GM19351 (cell line): ENCODE data around the gene DNAJB14.

ENCODE experiments used
- ATAC-seq: cut with Tn5 transposase; IDR thresholded peaks from one replicate; pipeline ENCODE4 v1.9.1; 2021; ENCODE audit warnings: mild to moderate bottlenecking, moderate library complexity; ENCODE audit not compliant: unreplicated experiment

Gene DNAJB14

DNA sequence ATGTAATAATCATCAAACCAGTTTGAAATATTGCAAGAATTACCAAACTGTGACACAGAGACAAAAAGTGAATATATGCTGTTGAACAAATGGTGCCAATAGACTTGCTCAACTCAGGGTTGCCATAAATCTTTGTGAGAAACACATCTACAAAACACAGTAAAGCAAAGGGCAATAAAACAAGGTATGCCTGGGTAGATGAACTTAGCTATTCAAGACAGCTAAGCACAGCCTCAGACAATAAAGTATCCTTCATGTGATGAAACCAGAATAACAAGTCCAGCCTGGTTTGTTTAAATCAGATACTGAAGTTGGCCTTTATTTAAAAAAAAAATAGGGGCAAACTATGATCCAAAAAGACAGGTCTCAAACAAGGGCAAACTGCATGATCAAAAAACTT is 71.3 kb downstream of the DNAJB14 start:
- no peak for ATAC-seq

DNA sequence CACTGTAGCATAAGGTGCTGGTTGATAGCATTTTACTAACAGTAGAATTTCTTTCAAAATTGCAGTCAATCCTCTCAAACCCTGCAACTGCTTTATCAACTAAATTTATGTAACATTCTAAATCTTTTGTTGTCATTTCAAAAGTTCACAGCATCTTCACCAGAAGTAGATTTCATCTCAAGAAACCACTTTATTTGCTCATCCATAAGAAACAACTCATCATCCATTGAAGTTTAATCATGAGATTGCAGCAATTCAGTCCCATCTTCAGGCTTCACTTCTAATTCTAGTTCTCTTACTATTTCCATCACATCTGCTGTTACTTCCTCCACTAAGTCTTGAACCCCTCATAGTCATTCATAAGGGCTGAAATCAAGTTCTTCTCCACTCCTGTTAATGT is 73.8 kb downstream of the DNAJB14 start:
- ATAC-seq, result no peak

DNA sequence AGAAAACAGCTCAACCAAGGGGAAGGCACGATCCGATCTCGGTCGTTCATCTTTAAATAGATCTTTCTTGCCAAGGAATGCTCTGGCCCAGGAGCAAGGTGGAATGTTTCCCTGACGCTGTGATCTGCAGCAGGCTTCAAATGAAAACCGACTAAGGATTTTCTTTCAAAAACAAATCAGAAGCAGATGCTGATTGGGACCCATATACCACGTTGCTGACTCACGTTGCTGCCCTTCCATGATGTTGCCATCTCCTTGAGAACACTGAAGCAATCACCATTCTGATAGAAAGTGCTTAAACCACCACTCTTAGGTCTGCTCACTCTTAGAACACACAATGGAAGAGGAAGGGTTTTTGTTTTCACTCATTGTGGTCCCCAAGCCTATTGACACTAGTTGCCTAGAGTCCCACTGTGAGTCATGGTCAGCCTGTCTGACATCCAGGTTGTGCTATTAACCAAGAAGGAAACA is 78.3 kb downstream of the DNAJB14 start:
- ATAC-seq, result no peak

DNA sequence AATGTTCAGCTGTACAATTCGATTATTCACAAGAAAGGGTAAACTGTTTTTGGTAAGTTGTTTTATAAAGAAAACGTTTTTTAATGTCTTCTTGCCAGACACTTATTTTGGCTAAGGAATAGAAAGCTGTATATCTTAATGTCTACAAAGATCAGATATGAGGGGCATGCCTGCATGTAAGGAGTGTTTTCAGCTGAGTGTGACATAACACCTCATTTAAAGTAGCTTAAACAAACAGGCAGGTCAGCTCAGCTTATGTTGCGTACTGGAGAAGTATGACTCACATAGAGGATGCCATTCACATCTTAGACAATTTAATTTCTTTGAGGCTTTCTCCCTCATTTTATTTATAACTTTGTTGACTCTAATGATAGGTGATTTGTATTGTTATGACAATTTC is 82.6 kb downstream of the DNAJB14 start:
- ATAC-seq, result no peak

- peak; percentile 67 for ATAC-seq
Measured at GRCh38 chr4:99861120-99861905, 85.1 kb downstream of the DNAJB14 start.

- no peak for ATAC-seq
Measured at GRCh38 chr4:99860521-99860920, 85.9 kb downstream of the DNAJB14 start.

DNA sequence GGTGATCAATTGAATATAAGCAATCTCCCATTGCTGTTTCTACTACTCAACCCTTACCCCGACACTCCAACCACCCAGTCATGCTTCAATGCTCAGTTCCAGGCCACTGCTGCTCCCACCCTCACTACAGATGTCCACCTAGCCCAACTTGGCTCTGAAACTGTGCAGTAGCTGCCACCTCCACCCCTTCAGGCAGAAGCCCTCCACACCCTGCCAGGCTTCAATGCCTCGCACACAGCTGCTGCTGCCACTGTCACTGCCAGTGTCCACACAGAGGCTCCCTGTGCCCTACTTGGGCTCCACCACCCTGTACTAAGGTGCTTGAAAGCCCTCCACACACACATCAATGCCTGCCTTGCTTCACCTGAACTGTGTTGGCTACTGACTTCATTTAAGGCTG is 86.8 kb downstream of the DNAJB14 start:
- ATAC-seq, result peak; percentile 35

DNA sequence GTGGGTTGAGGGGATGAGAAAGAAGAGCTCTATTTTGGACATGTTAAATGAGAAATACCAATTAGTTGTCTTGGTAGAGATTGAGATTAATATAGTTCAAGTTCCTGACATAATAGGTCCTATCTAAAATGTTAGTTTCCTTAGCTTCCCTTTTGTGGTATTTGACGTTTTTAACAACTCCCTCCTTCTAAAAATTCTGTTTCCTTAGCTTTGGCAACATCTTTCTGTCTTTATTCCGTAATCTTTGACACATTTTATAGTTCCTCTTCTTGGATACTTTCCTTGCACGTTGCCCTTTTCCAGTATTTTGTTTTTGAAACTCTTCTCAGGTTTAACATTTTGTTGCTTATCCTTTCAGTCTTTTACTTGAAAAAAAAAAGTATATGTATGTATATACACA is 89.1 kb downstream of the DNAJB14 start:
- ATAC-seq, result no peak

DNA sequence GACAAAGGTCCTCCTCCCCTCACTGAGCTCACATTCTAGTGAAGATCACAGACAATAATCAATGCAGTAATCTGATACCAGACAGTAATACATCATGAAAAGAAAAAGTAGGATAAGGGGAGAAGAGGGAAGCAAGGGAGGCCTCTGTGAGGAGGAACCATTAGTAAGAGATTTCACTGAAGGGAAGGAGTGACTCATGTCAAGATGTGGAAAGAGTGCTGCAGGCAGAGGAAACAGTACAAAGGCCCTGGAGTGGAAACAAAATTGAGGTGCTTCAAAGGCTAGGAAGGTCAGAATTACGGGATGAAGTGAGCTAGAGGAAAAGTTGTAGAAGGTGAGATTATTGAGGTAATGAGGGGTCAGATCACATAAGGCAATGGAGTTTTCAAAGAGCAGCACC is 90.3 kb downstream of the DNAJB14 start:
- ATAC-seq, result no peak

- ATAC-seq, result peak; percentile 47
Measured at GRCh38 chr4:99855678-99856077, 90.7 kb downstream of the DNAJB14 start.

DNA sequence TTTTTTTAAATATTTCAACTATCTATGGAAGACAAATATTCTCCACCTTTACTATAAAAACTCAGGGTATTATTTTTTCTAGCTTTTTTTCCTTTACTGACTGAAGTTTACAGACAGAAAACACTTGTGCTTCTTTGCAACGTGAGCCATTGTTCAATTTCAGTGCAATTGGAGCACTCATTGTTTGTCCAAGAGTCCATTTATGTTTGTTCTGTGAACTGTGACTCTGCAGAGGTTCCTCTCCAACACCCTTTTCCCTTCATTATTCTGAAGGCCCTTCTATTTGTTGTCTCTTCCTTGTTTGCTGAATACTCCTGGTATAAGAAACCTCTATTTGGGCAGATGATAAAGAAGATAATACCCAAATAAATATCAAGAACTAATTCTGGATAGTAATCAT is 92.4 kb downstream of the DNAJB14 start:
- ATAC-seq, result no peak

DNA sequence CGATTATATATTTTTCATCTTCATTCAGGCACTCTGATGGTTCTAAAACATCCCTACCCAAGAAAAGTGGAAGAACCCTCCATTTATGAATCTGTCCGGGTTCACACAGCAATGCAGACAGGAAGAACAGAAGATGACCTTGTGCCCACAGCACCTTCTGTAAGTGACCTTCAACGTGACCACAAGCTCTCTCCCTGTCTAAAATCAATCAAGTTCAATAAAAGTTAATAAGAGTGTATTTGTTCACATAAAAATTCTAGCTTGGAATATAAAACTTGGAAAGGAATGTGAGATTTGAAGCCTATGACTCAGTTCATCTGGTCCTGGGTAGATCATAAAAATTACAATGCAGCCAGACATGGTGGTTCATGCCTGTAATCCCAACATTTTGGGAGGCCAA is 93.2 kb downstream of the DNAJB14 start:
- no peak for ATAC-seq

GRCh38 chr4:99852199-99852749 is 94.1 kb downstream of the DNAJB14 start:
- no peak for ATAC-seq

GRCh38 chr4:99848591-99849001 is 97.8 kb downstream of the DNAJB14 start:
- peak; percentile 40 for ATAC-seq

GRCh38 chr4:99847362-99847976 is 98.9 kb downstream of the DNAJB14 start:
- peak; percentile 61 for ATAC-seq

- ATAC-seq, result no peak
Measured at GRCh38 chr4:99846891-99847290, 99.5 kb downstream of the DNAJB14 start.
